HG03097 (cell line): ENCODE measurements around the gene RAB11A.

ENCODE experiments used
- ATAC-seq: cut with Tn5 transposase; IDR thresholded peaks from one replicate; pipeline ENCODE4 v1.9.1; 2021; ENCODE audit not compliant: unreplicated experiment, low FRiP score

RAB11A gene

DNA sequence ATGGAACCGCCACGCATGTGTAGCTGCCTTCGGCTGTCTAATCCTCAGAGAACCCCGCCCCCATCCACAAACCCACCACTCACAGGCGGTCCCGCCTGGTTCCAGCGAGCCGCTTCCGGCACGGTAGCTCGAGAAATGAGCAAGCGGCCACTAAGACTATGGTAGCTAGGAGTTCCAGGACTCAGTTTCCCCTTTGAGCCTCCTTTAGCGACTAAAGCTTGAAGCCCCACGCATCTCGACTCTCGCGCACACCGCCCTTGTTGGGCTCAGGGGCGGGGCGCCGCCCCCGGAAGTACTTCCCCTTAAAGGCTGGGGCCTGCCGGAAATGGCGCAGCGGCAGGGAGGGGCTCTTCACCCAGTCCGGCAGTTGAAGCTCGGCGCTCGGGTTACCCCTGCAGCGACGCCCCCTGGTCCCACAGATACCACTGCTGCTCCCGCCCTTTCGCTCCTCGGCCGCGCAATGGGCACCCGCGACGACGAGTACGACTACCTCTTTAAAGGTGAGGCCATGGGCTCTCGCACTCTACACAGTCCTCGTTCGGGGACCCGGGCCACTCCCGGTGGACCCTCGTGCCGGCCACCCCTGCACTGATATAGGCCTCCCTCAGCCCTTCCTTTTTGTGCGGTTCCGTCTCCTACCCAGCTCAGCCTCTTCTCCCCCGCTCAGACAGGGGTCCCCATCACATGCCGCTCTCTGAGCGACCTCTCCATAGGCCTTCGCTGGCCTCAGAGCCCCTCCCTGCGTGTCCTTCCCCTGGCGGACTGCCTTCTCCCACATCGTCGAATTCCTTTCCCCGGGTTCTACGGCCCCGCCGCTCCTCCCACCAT is at the start of gene RAB11A:
RAB11A (plus strand) TSS at position 366 of the 828 bp plus-strand sequence; CDS start at position 461, 95 bp downstream.
- ATAC-seq: peak; percentile 87

- ATAC-seq: no peak
These were observed 49.7 kb upstream of the RAB11A start for GRCh38 chr15:65819563-65819960.

GRCh38 chr15:65821070-65821469 is 48.2 kb upstream of the RAB11A start:
- ATAC-seq: no peak

DNA sequence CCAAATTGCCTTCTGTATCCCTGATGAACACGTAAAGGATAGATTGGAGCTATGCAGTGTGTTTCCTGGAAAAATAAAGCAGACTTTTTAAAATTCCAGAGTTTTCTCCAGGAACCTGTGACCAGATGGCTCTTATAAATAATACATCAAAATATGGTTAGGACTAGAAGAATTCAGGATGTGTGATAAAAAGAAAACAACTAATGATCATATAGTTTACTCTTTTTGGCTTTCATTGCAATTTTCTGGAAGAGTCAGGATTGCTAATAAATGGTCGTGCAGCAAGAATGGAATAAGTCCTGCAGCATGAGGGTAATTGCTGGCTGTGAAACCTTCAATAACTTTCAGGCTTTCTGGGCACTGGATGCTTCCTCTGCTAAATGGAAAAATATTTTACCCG is 47.0 kb upstream of the RAB11A start:
- ATAC-seq: no peak

- no peak for ATAC-seq
These were observed 45.1 kb upstream of the RAB11A start for GRCh38 chr15:65824031-65824743.

GRCh38 chr15:65824941-65825544 is 44.2 kb upstream of the RAB11A start:
- ATAC-seq: no peak

GRCh38 chr15:65827065-65827464 is 42.2 kb upstream of the RAB11A start:
- ATAC-seq: no peak

GRCh38 chr15:65828585-65828984 is 40.7 kb upstream of the RAB11A start:
- ATAC-seq: no peak

DNA sequence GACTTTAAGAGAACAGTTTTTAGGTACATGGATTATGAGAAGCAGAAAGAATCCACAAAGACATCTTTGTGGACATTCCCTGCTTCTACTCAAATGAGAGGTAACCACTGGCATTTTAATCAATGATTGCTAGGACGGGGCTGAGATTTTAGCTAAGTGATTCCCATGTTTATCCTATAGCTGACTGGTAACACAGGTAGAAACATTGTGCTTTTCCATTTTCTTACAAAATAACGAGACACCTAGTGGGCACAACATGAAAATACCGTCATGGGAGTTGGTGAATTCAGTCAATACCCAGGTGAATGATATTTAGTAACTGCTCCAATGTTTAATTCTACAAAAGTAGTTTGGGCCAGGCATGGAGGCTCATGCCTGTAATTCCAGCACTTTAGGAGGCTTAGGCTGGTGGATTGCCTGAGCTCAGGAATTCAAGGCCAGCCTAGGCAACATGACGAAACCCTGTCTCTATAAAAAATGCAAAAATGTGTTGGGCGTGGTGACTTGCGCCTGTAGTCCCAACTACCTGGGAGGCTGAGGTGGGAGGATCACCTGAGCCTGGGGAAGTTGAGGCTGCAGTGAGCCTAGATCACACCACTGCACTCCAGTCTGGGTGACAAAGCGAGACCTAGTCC is 40.0 kb upstream of the RAB11A start:
- no peak for ATAC-seq

GRCh38 chr15:65832549-65833364 is 36.5 kb upstream of the RAB11A start:
- ATAC-seq: no peak

GRCh38 chr15:65833501-65834205 is 35.6 kb upstream of the RAB11A start:
- no peak for ATAC-seq

DNA sequence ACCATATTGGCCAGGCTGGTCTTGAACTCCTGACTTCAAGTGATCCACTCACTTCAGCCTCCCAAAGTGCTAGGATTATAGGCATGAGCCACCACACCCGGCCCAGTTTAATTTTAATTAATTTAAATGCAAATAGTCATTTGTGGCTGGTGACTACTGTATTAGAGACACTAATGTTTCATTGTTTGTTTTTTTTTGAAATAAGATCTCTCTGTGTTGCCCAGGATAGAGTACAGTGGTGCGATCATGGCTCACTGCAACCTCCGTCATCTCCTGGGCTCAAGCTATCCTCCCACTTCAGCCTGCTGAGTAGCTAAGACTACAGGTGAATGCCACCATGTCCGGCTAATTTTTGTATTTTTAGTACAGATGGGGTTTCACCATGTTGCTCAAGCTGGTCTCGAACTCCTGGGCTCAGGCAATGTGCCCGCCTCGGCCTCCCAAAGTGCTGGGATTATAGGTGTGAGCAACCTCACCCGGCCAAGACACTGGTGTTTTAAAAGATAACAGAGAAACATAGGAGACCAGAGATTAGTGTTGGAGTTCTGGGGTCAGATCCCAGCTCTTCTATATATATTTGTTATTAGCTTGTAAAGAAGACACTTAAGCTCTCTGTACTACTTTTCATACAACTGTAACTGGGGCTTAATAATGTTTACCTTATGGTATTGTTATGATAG is 34.5 kb upstream of the RAB11A start:
- no peak for ATAC-seq

DNA sequence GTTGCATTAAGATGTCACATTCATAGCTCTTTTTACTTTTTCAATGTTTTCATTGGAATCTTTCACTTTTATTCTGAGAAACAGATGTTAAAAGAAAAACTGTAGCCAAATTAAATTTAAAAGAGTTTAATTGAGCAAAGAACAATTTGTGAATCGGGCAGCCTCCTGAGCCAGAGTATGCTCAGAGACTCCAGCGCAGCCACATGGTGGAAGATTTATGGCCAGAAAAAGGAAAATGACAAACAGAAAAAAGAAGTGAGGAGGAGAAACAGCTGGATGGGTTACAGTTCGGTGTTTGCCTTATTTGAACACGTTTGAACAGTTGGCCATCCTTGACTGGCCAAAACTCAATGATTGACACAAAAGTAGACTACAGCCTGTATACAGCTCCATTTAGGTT is 33.8 kb upstream of the RAB11A start:
- no peak for ATAC-seq

- no peak for ATAC-seq
These were observed 32.6 kb upstream of the RAB11A start for GRCh38 chr15:65836665-65837064.

GRCh38 chr15:65837301-65838294 is 31.7 kb upstream of the RAB11A start:
- ATAC-seq: no peak

GRCh38 chr15:65839354-65839901 is 29.9 kb upstream of the RAB11A start:
- ATAC-seq: no peak

- ATAC-seq: no peak
These were observed 29.3 kb upstream of the RAB11A start for GRCh38 chr15:65839985-65840384.
